Breast epithelium (tissue), 3 donors: ENCODE measurements around the gene CADM1.

ENCODE experiments used
- CTCF ChIP-seq, 3 donors: fragments of 450-650 bp; IDR thresholded peaks; one replicate each; pipeline ENCODE4 v1.5.1; 2016 to 2017; ENCODE audit warnings: antibody characterized with exemption in 3 of 3, mild to moderate bottlenecking in 3 of 3, moderate library complexity in 3 of 3
- POLR2AphosphoS5 ChIP-seq, 3 donors: sonication (generic); formaldehyde crosslinking; IDR thresholded peaks; one replicate each; pipeline ENCODE4 v1.6.1; 2017; ENCODE audit warnings: antibody characterized with exemption in 3 of 3

- TF ChIP-seq CTCF (IDR thresholded peaks at IDR 0.05) = no peak
- TF ChIP-seq POLR2AphosphoS5 (IDR thresholded peaks at IDR 0.05) = no peak
Observed at GRCh38 chr11:115238086-115238485, 266.1 kb downstream of the CADM1 start.
